K562 (cell line): ENCODE measurements around the gene MXD3. TPM values are rescaled to one million over a fixed set of nuclear protein-coding genes. Genes with fewer than 3 reads are reported as not detected.

Source experiments
- CBFA2T2 ChIP-seq: fragments of 450-650 bp; conservative IDR thresholded peaks from 2 replicates; pipeline ENCODE4 v1.6.1; 2017; ENCODE audit warnings: mild to moderate bottlenecking
- ELK1 ChIP-seq: sonication (generic); formaldehyde crosslinking; IDR thresholded peaks from 2 replicates; pipeline ENCODE4 v1.8.1; 2022; ENCODE audit warnings: missing genetic modification reagents
- FOXK1 ChIP-seq: sonication (generic); formaldehyde crosslinking; IDR thresholded peaks from 2 replicates; pipeline ENCODE4 v1.8.0; 2022; ENCODE audit warnings: missing genetic modification reagents, mild to moderate bottlenecking, borderline replicate concordance
- KAT7 ChIP-seq: sonication (generic); formaldehyde crosslinking; IDR thresholded peaks from 2 replicates; pipeline ENCODE4 v1.8.0; 2022; ENCODE audit warnings: missing genetic modification reagents, mild to moderate bottlenecking, borderline replicate concordance
- MAZ ChIP-seq, 2 experiments: fragments of 450-650 bp in 1 of 2; sonication (generic) in 1 of 2; formaldehyde crosslinking; IDR thresholded peaks in 1 of 2; conservative IDR thresholded peaks in 1 of 2; 2 replicates each; pipeline versions ENCODE4 v1.4.0 to v1.5.0; 2020; ENCODE audit warnings: mild to moderate bottlenecking in 1 of 2, missing genetic modification reagents in 1 of 2
- MTA3 ChIP-seq: fragments of 450-650 bp; formaldehyde crosslinking; IDR thresholded peaks from 2 replicates; pipeline ENCODE4 v1.6.1; 2017; ENCODE audit warnings: mild to moderate bottlenecking, borderline replicate concordance
- NKRF ChIP-seq: fragments of 450-650 bp; IDR thresholded peaks from 2 replicates; pipeline ENCODE4 v1.6.1; 2016; ENCODE audit warnings: borderline replicate concordance
- SFPQ ChIP-seq: fragments of 200-400 bp; formaldehyde crosslinking; IDR thresholded peaks from 2 replicates; pipeline ENCODE4 v1.6.1; 2017; ENCODE audit warnings: mild to moderate bottlenecking, low read depth, low read length, moderate library complexity
- TCF3 ChIP-seq: sonication (generic); formaldehyde crosslinking; IDR thresholded peaks from 2 replicates; pipeline ENCODE4 v1.4.0; 2020; ENCODE audit warnings: mild to moderate bottlenecking, missing genetic modification reagents
- TFAP4 ChIP-seq: sonication (generic); formaldehyde crosslinking; IDR thresholded peaks from 2 replicates; pipeline ENCODE4 v1.8.0; 2022; ENCODE audit warnings: missing genetic modification reagents, mild to moderate bottlenecking, moderate library complexity, borderline replicate concordance
- ZNF24 ChIP-seq: fragments of 450-650 bp; IDR thresholded peaks from 2 replicates; pipeline ENCODE4 v1.6.1; 2016
- polyA plus RNA-seq, 8 experiments: library from polyadenylated mRNA; depleted of rRNA in 4 of 8; stranded (reverse) in 5 of 8; unstranded in 3 of 8; fragments of >200 nt; fragmentation: Nextera tagmentation in 2 of 8; fragmentation: Illumina TruSeq in 1 of 8; extraction: Ambion mirVana in 2 of 8; extraction: Trizol in 1 of 8; gene quantifications; 2 replicates each; pipeline versions ENCODE4 v1.2.1 to v1.2.3, GENCODE V29; 2011 to 2014; ENCODE audit warnings: inconsistent platforms in 1 of 8, missing spikeins in 1 of 8
- total RNA-seq, 7 experiments: library from RNA; depleted of rRNA in 6 of 7; stranded (reverse); fragments of >200 nt in 6 of 7; fragmentation: Illumina TruSeq in 2 of 7; extraction: Trizol in 2 of 7; gene quantifications; 2 replicates each; pipeline versions ENCODE4 v1.2.1 to v1.2.3, GENCODE V29; 2011 to 2021; ENCODE audit warnings: low replicate concordance in 1 of 7
- TF ChIP-seq, protein P1 (sequence below): fragments of 450-650 bp; IDR thresholded peaks from 2 replicates; pipeline ENCODE4 v1.6.1; 2016

The MXD3 gene
- total and polyA plus RNA-seq, 9 of the 15 experiments (the other 6 are each of a cell fraction or from before 2014, with no cell fraction given) = 0.28 to 24.8 (median 4.5) TPM

GRCh38 chr5:177312649-177313181, 1.0 kb upstream of the MXD3 start (continued):
- TF ChIP-seq MAZ (CRISPR knock-in tag; conservative IDR thresholded peaks at IDR 0.05 in 1 of 2, IDR thresholded peaks at IDR 0.05 in 1 of 2) = 0 out of 4 replicates have a peak, but pooled peaks of 1 of the 2 experiments have one; percentile 8
- 0 out of 2 replicates have a peak, but pooled peaks have one; percentile 24 for TF ChIP-seq ZNF24
- TF ChIP-seq, protein P1, sequence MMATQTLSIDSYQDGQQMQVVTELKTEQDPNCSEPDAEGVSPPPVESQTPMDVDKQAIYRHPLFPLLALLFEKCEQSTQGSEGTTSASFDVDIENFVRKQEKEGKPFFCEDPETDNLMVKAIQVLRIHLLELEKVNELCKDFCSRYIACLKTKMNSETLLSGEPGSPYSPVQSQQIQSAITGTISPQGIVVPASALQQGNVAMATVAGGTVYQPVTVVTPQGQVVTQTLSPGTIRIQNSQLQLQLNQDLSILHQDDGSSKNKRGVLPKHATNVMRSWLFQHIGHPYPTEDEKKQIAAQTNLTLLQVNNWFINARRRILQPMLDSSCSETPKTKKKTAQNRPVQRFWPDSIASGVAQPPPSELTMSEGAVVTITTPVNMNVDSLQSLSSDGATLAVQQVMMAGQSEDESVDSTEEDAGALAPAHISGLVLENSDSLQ = 0 out of 2 replicates have a peak, but pooled peaks have one; percentile 18
- TF ChIP-seq NKRF = 0 out of 2 replicates have a peak, but pooled peaks have one; percentile 47
- 0 out of 2 replicates have a peak, but pooled peaks have one; percentile 47 for TF ChIP-seq FOXK1 (CRISPR knock-in tag)
- TF ChIP-seq TCF3 = peak; percentile 11; the same call in 1 of the 2 replicates
- peak; percentile 52; the same call in 1 of the 2 replicates for TF ChIP-seq CBFA2T2
- peak; percentile 77; the same call in 1 of the 2 replicates for TF ChIP-seq MTA3
- TF ChIP-seq TFAP4 (CRISPR knock-in tag) = peak; percentile 85
- no peak for TF ChIP-seq SFPQ
- TF ChIP-seq ELK1 = no peak
- TF ChIP-seq KAT7 (CRISPR knock-in tag) = peak; percentile 20; the same call in 1 of the 2 replicates
